ENCODE measurements around the gene EPSTI1.

EPSTI1 gene

DNA sequence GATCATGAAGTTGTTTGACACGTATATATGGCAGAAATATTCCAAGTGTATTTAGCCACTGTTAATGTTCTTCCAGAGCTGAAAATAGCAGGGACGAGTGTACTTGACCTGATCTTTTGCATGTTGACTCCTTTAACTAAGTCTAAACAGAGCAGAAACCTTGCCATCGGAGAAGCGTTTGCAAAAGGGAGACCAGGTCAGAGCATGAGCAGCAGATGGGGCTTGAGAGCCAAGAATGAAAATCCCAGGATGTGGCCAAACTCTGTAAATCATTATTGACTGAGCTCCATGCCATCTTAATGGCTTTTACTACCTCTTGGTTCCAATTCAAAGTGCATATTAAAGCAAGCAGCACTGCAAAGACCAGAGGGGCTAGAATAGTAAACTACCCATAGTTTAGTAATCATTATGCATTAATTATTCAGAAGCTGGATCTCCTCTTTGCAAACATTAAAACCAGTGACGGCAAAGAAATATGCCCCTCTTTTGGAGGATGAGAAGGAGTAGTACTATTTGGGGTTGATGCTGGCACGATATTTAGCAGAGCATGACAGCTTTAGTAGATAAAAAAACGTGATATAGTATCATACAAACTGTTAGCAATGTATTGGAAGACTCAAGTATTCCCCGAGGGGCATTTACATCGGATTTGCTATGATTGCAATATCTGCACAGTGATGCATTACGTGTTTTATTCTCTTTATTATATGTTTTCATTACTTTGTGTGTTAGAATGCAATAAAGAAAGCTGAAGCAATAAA, 154.9 kb downstream of the EPSTI1 start:
- no peak for DNase-seq

Measured in activated CD8-positive, alpha-beta memory T cell treated with anti-CD3 and anti-CD28 coated beads, Interleukin-2, amount 50 U/mL, for 48 hours (primary cell).